SK-N-SH (cell line): ENCODE measurements around the gene EDARADD. TPM values are rescaled to one million over a fixed set of nuclear protein-coding genes. Genes with fewer than 3 reads are reported as not detected.
A peak's percentile ranks its signal among the peaks of the same experiment; 100 is the strongest.

Experiments
- CTCF ChIA-PET: fragments of 300-600, 350-600 bp; formaldehyde crosslinking; extraction: SDS; loops from one replicate; lab custom pipeline; 2021; lab: Yijun Ruan, JAX
- POLR2A ChIA-PET: fragments of 350-600 bp; sonication (Branson Sonifier 250); formaldehyde crosslinking; extraction: SDS; loops from one replicate; lab custom pipeline; 2020; ENCODE audit warnings: antibody characterized with exemption, inconsistent platforms; lab: Yijun Ruan, JAX
- DNase-seq: peaks from one replicate; pipeline ENCODE4 v3.0.0; 2012
- H2AFZ ChIP-seq: fragments of 200-600 bp; sonication (generic); 2 replicates; pipeline ENCODE4 v1.8.1; 2016; ENCODE audit warnings: antibody characterized with exemption, mild to moderate bottlenecking, low read depth
- H3F3A ChIP-seq: fragments of 200-600 bp; sonication (generic); replicated peaks from 2 replicates; pipeline ENCODE3; 2016; ENCODE audit warnings: antibody characterized with exemption, mild to moderate bottlenecking; ENCODE audit not compliant: insufficient read depth
- H3K27ac ChIP-seq, 2 experiments: fragments of 200-500 bp in 1 of 2; fragments of 200-600 bp in 1 of 2; sonication (Bioruptor generic) in 1 of 2; sonication (generic), shearing (Covaris generic) in 1 of 2; 2 replicates each; pipeline versions ENCODE4 v1.5.1 to v1.6.1; 2014 to 2016; ENCODE audit warnings: low read depth in 2 of 2, inconsistent platforms in 1 of 2, low read length in 1 of 2, mild to moderate bottlenecking in 1 of 2, mixed read lengths in 1 of 2
- H3K27me3 ChIP-seq: fragments of 200-600 bp; sonication (generic), shearing (Covaris generic); 2 replicates; pipeline ENCODE4 v1.6.1; 2016; ENCODE audit warnings: mixed run types; ENCODE audit not compliant: insufficient read depth
- H3K36me3 ChIP-seq, 2 experiments: fragments of 200-500 bp in 1 of 2; fragments of 200-600 bp in 1 of 2; sonication (Bioruptor generic) in 1 of 2; sonication (generic) in 1 of 2; replicated peaks in 1 of 2; 2 replicates each; pipeline versions ENCODE3 to v1.5.1; 2014 to 2016; ENCODE audit warnings: low read length in 1 of 2, mild to moderate bottlenecking in 1 of 2; ENCODE audit not compliant: insufficient read depth in 2 of 2, control insufficient read depth in 1 of 2
- H3K4me1 ChIP-seq, 2 experiments: fragments of 200-500 bp in 1 of 2; fragments of 200-600 bp in 1 of 2; sonication (Bioruptor generic) in 1 of 2; sonication (generic), shearing (Covaris generic) in 1 of 2; 2 replicates each; pipeline versions ENCODE4 v1.5.1 to v1.6.1; 2014 to 2016; ENCODE audit warnings: low read depth in 1 of 2, low read length in 1 of 2, mixed run types in 1 of 2; ENCODE audit not compliant: insufficient read depth in 2 of 2, control insufficient read depth in 1 of 2
- H3K4me2 ChIP-seq: fragments of 200-600 bp; sonication (generic), shearing (Covaris generic); 2 replicates; pipeline ENCODE4 v1.6.1; 2017; ENCODE audit warnings: mixed run types
- H3K4me3 ChIP-seq, 2 experiments: fragments of 200-500 bp in 1 of 2; fragments of 200-600 bp in 1 of 2; sonication (Bioruptor generic) in 1 of 2; sonication (generic), shearing (Covaris generic) in 1 of 2; 2 replicates each; pipeline versions ENCODE4 v1.5.1 to v1.8.1; 2014 to 2016; ENCODE audit warnings: low read depth in 2 of 2, inconsistent platforms in 1 of 2, low read length in 1 of 2, mild to moderate bottlenecking in 1 of 2, mixed read lengths in 1 of 2, moderate library complexity in 1 of 2
- H3K79me2 ChIP-seq: fragments of 200-600 bp; sonication (generic); 2 replicates; pipeline ENCODE4 v1.8.1; 2017; ENCODE audit warnings: mild to moderate bottlenecking; ENCODE audit not compliant: insufficient read depth
- H3K9ac ChIP-seq: fragments of 200-600 bp; sonication (generic); 2 replicates; pipeline ENCODE4 v1.6.1; 2017; ENCODE audit warnings: mixed run types
- H3K9me2 ChIP-seq: fragments of 200-600 bp; sonication (generic); 2 replicates; pipeline ENCODE4 v1.6.1; 2017; ENCODE audit warnings: mixed run types
- H3K9me3 ChIP-seq: fragments of 200-600 bp; sonication (generic); 2 replicates; pipeline ENCODE4 v1.6.1; 2017; ENCODE audit warnings: mixed run types, mild to moderate bottlenecking, moderate library complexity
- H4K20me1 ChIP-seq: fragments of 200-600 bp; sonication (generic); 2 replicates; pipeline ENCODE4 v1.6.1; 2017; ENCODE audit warnings: mild to moderate bottlenecking, mixed run types; ENCODE audit not compliant: insufficient read depth
- CTCF ChIP-seq: fragments of 200-600 bp; sonication (generic); IDR thresholded peaks from 2 replicates; pipeline ENCODE4 v1.6.1; 2017; ENCODE audit warnings: antibody characterized with exemption, mild to moderate bottlenecking, moderate library complexity
- FOXM1 ChIP-seq: IDR thresholded peaks from 2 replicates; pipeline ENCODE4 v1.4.0; 2012; ENCODE audit warnings: low read depth, mild to moderate bottlenecking
- GATA2 ChIP-seq: sonication (generic); formaldehyde crosslinking; IDR thresholded peaks from 2 replicates; pipeline ENCODE4 v1.5.0; 2020; ENCODE audit warnings: mild to moderate bottlenecking, missing genetic modification reagents
- IRF3 ChIP-seq: fragments of 150-350 bp; IDR thresholded peaks from 2 replicates; pipeline ENCODE4 v1.6.1; 2016; ENCODE audit warnings: mild to moderate bottlenecking, low read depth, low read length
- MEF2A ChIP-seq: IDR thresholded peaks from 2 replicates; pipeline ENCODE4 v1.4.0; 2012; ENCODE audit warnings: low read depth, borderline replicate concordance
- MXI1 ChIP-seq: IDR thresholded peaks from 2 replicates; pipeline ENCODE4 v1.6.1; 2012; ENCODE audit warnings: mild to moderate bottlenecking, low read depth, low read length, improper control_type of control experiment
- RAD21 ChIP-seq: IDR thresholded peaks from 2 replicates; pipeline ENCODE4 v1.6.1; 2012; ENCODE audit warnings: mild to moderate bottlenecking, low read length
- ZBTB33 ChIP-seq: IDR thresholded peaks from 2 replicates; pipeline ENCODE4 v1.4.0; 2012; ENCODE audit warnings: low read depth, borderline replicate concordance
- WGBS: methylation state at CpG from one replicate; pipeline ENCODE4 v1.1.6; 2017; ENCODE audit warnings: low lambda C conversion rate; 5-methylcytosine and 5-hydroxymethylcytosine counted together
- polyA plus RNA-seq, 3 experiments: library from polyadenylated mRNA; depleted of rRNA; stranded (reverse); fragments of >200 nt; gene quantifications; 2 replicates each; pipeline ENCODE4 v1.2.3, GENCODE V29; 2012

Gene EDARADD
- polyA plus RNA-seq, 1 of the 3 experiments (the other 2 are of a cell fraction), result not detected

GRCh38 chr1:236520445-236521005, 126.4 kb downstream of the EDARADD start (continued):
- TF ChIP-seq CTCF (no peak), GATA2 (CRISPR knock-in tag) (no peak), ZBTB33 (no peak), RAD21 (no peak), IRF3 (no peak), MXI1 (no peak), FOXM1 (no peak)
- TF ChIP-seq, all 33 proteins: peak for 0

GRCh38 chr1:236522937-236523703, 129.0 kb downstream of the EDARADD start:
- peak overlapping the region; percentile 65 for H3K9ac ChIP-seq
- H3K79me2 ChIP-seq, result peaks cover 9% of the 10 kb centered on the region
- POLR2A ChIA-PET, result interaction anchor here (0.5 kb wide), 1 partner anchor 86 kb away, joined by 3 read pairs; no protein-coding TSS in a partner anchor
- peaks cover 0 to 8% of the 10 kb centered on the region in 2 experiments; a peak in 2 of 4 replicates for H3K4me1 ChIP-seq
- 67% methylated on average over 25 of the region's 26 CpGs for WGBS
- H3K9me2 ChIP-seq, result no peaks in the 10 kb centered on the region
- no peaks in the 10 kb centered on the region for H3K27me3 ChIP-seq
- no peak for DNase-seq
- peak overlapping the region; percentile 85 for H3K4me2 ChIP-seq
- no peaks in the 10 kb centered on the region for H3F3A ChIP-seq
- H2AFZ ChIP-seq, result peak overlapping the region; percentile 97
- no peaks in the 10 kb centered on the region for H4K20me1 ChIP-seq
- H3K4me3 ChIP-seq, result peak overlapping the region; percentile 67 to 81
- H3K9me3 ChIP-seq, result no peaks in the 10 kb centered on the region
- CTCF ChIA-PET, result interaction anchor here (1.1 kb wide), 1 partner anchor 14 kb away, joined by 3 read pairs; no protein-coding TSS in a partner anchor
- peak overlapping the region in 1 of 2 experiments; percentile 7; a peak in 1 of 4 replicates for H3K27ac ChIP-seq
- TF ChIP-seq MEF2A, result no peak
- TF ChIP-seq IRF3, result no peak
- H3K36me3 ChIP-seq, result peaks cover 4 to 15% of the 10 kb centered on the region in 2 experiments
